CD4-positive, alpha-beta memory T cell (primary cell): ENCODE results near the gene CERS1. TPM values are rescaled to one million over a fixed set of nuclear protein-coding genes. Genes with fewer than 3 reads are reported as not detected.

Source experiments
- CTCF ChIA-PET: fragments of 350-600 bp; sonication (Branson Sonifier 250); formaldehyde crosslinking; loops from one replicate; lab custom pipeline; 2021; ENCODE audit warnings: inconsistent platforms; ENCODE audit not compliant: partially characterized antibody; lab: Charles Lee
- POLR2A ChIA-PET: fragments of 350-600 bp; sonication (Branson Sonifier 250); formaldehyde crosslinking; loops from one replicate; lab custom pipeline; 2021; ENCODE audit not compliant: partially characterized antibody; lab: Charles Lee
- DNase-seq, 5 donors: peaks; one replicate each; pipeline versions ENCODE4 v3.0.0 to v3.0.0-alpha.2; 2020 to 2022; ENCODE audit warnings: mixed read lengths in 1 of 5
- H3K27ac ChIP-seq: one replicate; pipeline ENCODE4 v1.7.0; 2013; ENCODE audit warnings: low read depth, low read length
- H3K27me3 ChIP-seq: 2 replicates; pipeline ENCODE4 v1.7.0; 2013; ENCODE audit warnings: mild to moderate bottlenecking, low read length, moderate library complexity; ENCODE audit not compliant: insufficient read depth
- H3K36me3 ChIP-seq: 2 replicates; pipeline ENCODE4 v1.7.0; 2013; ENCODE audit warnings: mild to moderate bottlenecking, low read length, moderate library complexity; ENCODE audit not compliant: insufficient read depth
- H3K4me1 ChIP-seq: 2 replicates; pipeline ENCODE4 v1.7.0; 2013; ENCODE audit warnings: mild to moderate bottlenecking, low read length, moderate library complexity; ENCODE audit not compliant: insufficient read depth
- H3K4me3 ChIP-seq, 2 donors: one replicate each; pipeline ENCODE4 v1.7.0; 2013; ENCODE audit warnings: low read length in 2 of 2, mild to moderate bottlenecking in 1 of 2
- H3K9me3 ChIP-seq, 2 donors: one replicate each; pipeline ENCODE4 v1.7.0; 2013; ENCODE audit warnings: low read length in 2 of 2, control low read depth in 1 of 2; ENCODE audit not compliant: control insufficient read depth in 1 of 2
- H3K27ac Mint-ChIP-seq, 7 donors: one replicate each; pipeline ENCODE4 v1.8.0; 2020 to 2021; ENCODE audit warnings: mixed read lengths in 7 of 7, mild to moderate bottlenecking in 6 of 7, inconsistent platforms in 3 of 7, moderate library complexity in 3 of 7
- H3K27me3 Mint-ChIP-seq, 2 donors: one replicate each; pipeline ENCODE4 v1.8.0; 2020 to 2021; ENCODE audit warnings: mixed read lengths in 2 of 2
- H3K36me3 Mint-ChIP-seq, 2 donors: one replicate each; pipeline ENCODE4 v1.8.0; 2020 to 2021; ENCODE audit warnings: mixed read lengths in 2 of 2, inconsistent platforms in 1 of 2, mild to moderate bottlenecking in 1 of 2
- H3K4me1 Mint-ChIP-seq, 4 donors: one replicate each; pipeline ENCODE4 v1.8.0; 2020 to 2021; ENCODE audit warnings: mixed read lengths in 4 of 4, mild to moderate bottlenecking in 1 of 4
- H3K4me3 Mint-ChIP-seq, 8 donors: one replicate each; pipeline ENCODE4 v1.8.0; 2020 to 2021; ENCODE audit warnings: mixed read lengths in 8 of 8, mild to moderate bottlenecking in 7 of 8, moderate library complexity in 6 of 8, inconsistent platforms in 3 of 8
- H3K9me3 Mint-ChIP-seq, 8 donors: one replicate each; pipeline ENCODE4 v1.8.0; 2020 to 2021; ENCODE audit warnings: mixed read lengths in 8 of 8, mild to moderate bottlenecking in 5 of 8, inconsistent platforms in 3 of 8, moderate library complexity in 1 of 8
- intact Hi-C: fragments of 100-400 bp; cut with micrococcal nuclease; formaldehyde crosslinking; loops from one replicate; pipeline ENCODE4 v1.15.1; 2023
- polyA plus RNA-seq, 2 donors: library from polyadenylated mRNA; unstranded; fragments of 300-500 nt; fragmentation: Illumina TruSeq; gene quantifications; one replicate each; pipeline ENCODE4 v1.2.3, GENCODE V29; 2021
- total RNA-seq, 2 experiments: library from RNA; stranded (reverse); gene quantifications; one replicate each; pipeline ENCODE4 v1.2.3, GENCODE V29; 2021

The CERS1 gene
- total and polyA plus RNA-seq, 4 experiments from 2014 or later, result not detected

GRCh38 chr19:18928018-18928805 lies 32.3 kb upstream of the CERS1 start:
- Mint-ChIP-seq H3K4me3 (no peak overlapping the region), H3K27ac (no peak overlapping the region)
- POLR2A ChIA-PET, result interaction anchor here (0.6 to 3.4 kb wide), 3 partner anchors 8 to 81 kb away, joined by 3 to 17 read pairs (median 3); partner anchors contain the start of genes COPE and DDX49

GRCh38 chr19:18924684-18925213 lies 28.8 kb upstream of the CERS1 start:
- peak overlapping the region in 2 of 7 donors; percentile 80 to 84 for H3K27ac Mint-ChIP-seq

More at GRCh38 chr19:18928018-18928805, 32.3 kb upstream of the CERS1 start:
- H3K36me3 ChIP-seq, result peaks cover 22% of the 10 kb centered on the region
- H3K9me3 ChIP-seq, result no peaks in the 10 kb centered on the region
- intact Hi-C loops, result no loop called here
- H3K4me3 ChIP-seq, result no peak overlapping the region
- peaks cover 8% of the 10 kb centered on the region for H3K4me1 ChIP-seq
- Mint-ChIP-seq H3K4me1 (peaks cover 3 to 7% (median 5%) of the 10 kb centered on the region in 4 donors), H3K36me3 (peaks cover 11 to 30% of the 10 kb centered on the region in 2 donors), H3K9me3 (no peaks in the 10 kb centered on the region), H3K27me3 (peaks cover 0 to 5% of the 10 kb centered on the region in 2 donors)
- H3K27me3 ChIP-seq, result no peaks in the 10 kb centered on the region
- CTCF ChIA-PET, result no interaction called here
- no peak for DNase-seq
- no peak overlapping the region for H3K27ac ChIP-seq

GRCh38 chr19:18922228-18922985 lies 26.4 kb upstream of the CERS1 start:
- ChIA-PET CTCF (no interaction called here), POLR2A (no interaction called here)
- Mint-ChIP-seq H3K27me3 (no peaks in the 10 kb centered on the region), H3K9me3 (no peaks in the 10 kb centered on the region), H3K4me1 (peaks cover 16 to 38% (median 25%) of the 10 kb centered on the region in 4 donors), H3K4me3 (no peak overlapping the region), H3K36me3 (peaks cover 23 to 54% of the 10 kb centered on the region in 2 donors), H3K27ac (peak overlapping the region in 1 of 7 donors; percentile 55)
- H3K9me3 ChIP-seq, result no peaks in the 10 kb centered on the region
- DNase-seq, result no peak
- H3K27me3 ChIP-seq, result no peaks in the 10 kb centered on the region
- peaks cover 27% of the 10 kb centered on the region for H3K4me1 ChIP-seq
- no peak overlapping the region for H3K4me3 ChIP-seq
- H3K27ac ChIP-seq, result no peak overlapping the region
- intact Hi-C loops, result no loop called here
- H3K36me3 ChIP-seq, result peaks cover 40% of the 10 kb centered on the region

More at GRCh38 chr19:18924684-18925213, 28.8 kb upstream of the CERS1 start:
- Mint-ChIP-seq H3K4me1 (peaks cover 5 to 17% (median 8%) of the 10 kb centered on the region in 4 donors), H3K27me3 (no peaks in the 10 kb centered on the region), H3K4me3 (peak overlapping the region in 2 of 8 donors; percentile 24 to 28), H3K9me3 (no peaks in the 10 kb centered on the region), H3K36me3 (peaks cover 23 to 45% of the 10 kb centered on the region in 2 donors)
- CTCF ChIA-PET, result no interaction called here
- H3K9me3 ChIP-seq, result no peaks in the 10 kb centered on the region
- peaks cover 40% of the 10 kb centered on the region for H3K36me3 ChIP-seq
- H3K4me3 ChIP-seq, result no peak overlapping the region
- no peaks in the 10 kb centered on the region for H3K27me3 ChIP-seq
- POLR2A ChIA-PET, result no interaction called here
- H3K4me1 ChIP-seq, result peaks cover 14% of the 10 kb centered on the region
- no peak for DNase-seq
- no peak overlapping the region for H3K27ac ChIP-seq
- intact Hi-C loops, result no loop called here

GRCh38 chr19:18921593-18921992 lies 25.6 kb upstream of the CERS1 start:
- Histone ChIP-seq H3K4me1 (peaks cover 35% of the 10 kb centered on the region), H3K4me3 (no peak overlapping the region), H3K9me3 (no peaks in the 10 kb centered on the region), H3K27ac (no peak overlapping the region), H3K36me3 (peaks cover 40% of the 10 kb centered on the region), H3K27me3 (no peaks in the 10 kb centered on the region)
- DNase-seq, result no peak
- POLR2A ChIA-PET, result interaction anchor here (3.0 kb wide), 1 partner anchor 8 kb away, joined by 17 read pairs; no protein-coding TSS in a partner anchor
- Mint-ChIP-seq H3K27me3 (no peaks in the 10 kb centered on the region), H3K27ac (no peak overlapping the region), H3K9me3 (no peaks in the 10 kb centered on the region), H3K36me3 (peaks cover 27 to 54% of the 10 kb centered on the region in 2 donors), H3K4me1 (peaks cover 20 to 46% (median 27%) of the 10 kb centered on the region in 4 donors), H3K4me3 (peak overlapping the region in 5 of 8 donors; percentile 43 to 90 (median 69))
- CTCF ChIA-PET, result no interaction called here
- intact Hi-C loops, result no loop called here

GRCh38 chr19:18920400-18920799 lies 24.4 kb upstream of the CERS1 start:
- no peaks in the 10 kb centered on the region for H3K9me3 ChIP-seq
- H3K27me3 ChIP-seq, result no peaks in the 10 kb centered on the region
- peaks cover 39% of the 10 kb centered on the region for H3K4me1 ChIP-seq
- Mint-ChIP-seq H3K27me3 (no peaks in the 10 kb centered on the region), H3K27ac (peak overlapping the region in 5 of 7 donors; percentile 73 to 98 (median 96)), H3K9me3 (no peaks in the 10 kb centered on the region), H3K4me1 (peaks cover 20 to 58% (median 32%) of the 10 kb centered on the region in 4 donors), H3K4me3 (peak overlapping the region; percentile 72 to 97 (median 93)), H3K36me3 (peaks cover 26 to 49% of the 10 kb centered on the region in 2 donors)
- POLR2A ChIA-PET, result interaction anchor here (0.6 to 3.2 kb wide), 7 partner anchors 9 to 491 kb away, joined by 3 to 20 read pairs (median 12); partner anchors contain the start of genes REX1BD, SLC25A42 and UBA52
- CTCF ChIA-PET, result no interaction called here
- intact Hi-C loops, result no loop called here
- peak overlapping the region; percentile 92 to 93 for H3K4me3 ChIP-seq
- no peak for DNase-seq
- peak overlapping the region; percentile 79 for H3K27ac ChIP-seq
- H3K36me3 ChIP-seq, result peaks cover 34% of the 10 kb centered on the region

GRCh38 chr19:18919900-18920214 lies 23.9 kb upstream of the CERS1 start:
- Histone ChIP-seq H3K27ac (peak overlapping the region; percentile 79), H3K4me3 (peak overlapping the region; percentile 92 to 93), H3K36me3 (peaks cover 32% of the 10 kb centered on the region), H3K27me3 (no peaks in the 10 kb centered on the region), H3K9me3 (no peaks in the 10 kb centered on the region), H3K4me1 (peaks cover 45% of the 10 kb centered on the region)
- POLR2A ChIA-PET, result interaction anchor here (0.6 to 3.2 kb wide), 25 partner anchors 9 to 640 kb away, joined by 3 to 20 read pairs (median 4); partner anchors contain the start of genes BORCS8, FKBP8, JUND and KXD1
- peaks cover 21 to 63% (median 35%) of the 10 kb centered on the region in 4 donors for H3K4me1 Mint-ChIP-seq
- peaks cover 26 to 52% of the 10 kb centered on the region in 2 donors for H3K36me3 Mint-ChIP-seq
- H3K27me3 Mint-ChIP-seq, result no peaks in the 10 kb centered on the region
- peak overlapping the region; percentile 72 to 97 (median 93) for H3K4me3 Mint-ChIP-seq
- H3K27ac Mint-ChIP-seq, result peak overlapping the region; percentile 73 to 98 (median 96)
- no peaks in the 10 kb centered on the region for H3K9me3 Mint-ChIP-seq
- CTCF ChIA-PET, result interaction anchor here (0.9 to 1.5 kb wide), 2 partner anchors 67 to 334 kb away, joined by 3 read pairs; no protein-coding TSS in a partner anchor
- DNase-seq, result no peak
- intact Hi-C loops, result loop anchor here (1.0 to 10.0 kb wide), 10 partner anchors 12 to 1363 kb away; partner anchors contain the start of genes ARMC6, BORCS8, COLGALT1 and ELL
